Measurements from ENCODE around the gene LTBP1.

GRCh38 chr2:33432871-33433270 is 486.1 kb downstream of the LTBP1 start:
- TF ChIP-seq CTCF (IDR thresholded peaks at IDR 0.05), result no peak
- no peak for TF ChIP-seq POLR2A (IDR thresholded peaks at IDR 0.05)
